ENCODE results near the gene PGBD5. TPM values are rescaled to one million over a fixed set of nuclear protein-coding genes. Genes with fewer than 3 reads are reported as not detected.

Gene PGBD5
- total RNA-seq, 1 donor from 2014 or later = 8.7 TPM

- Mint-ChIP-seq H3K27ac (no peak overlapping the region), H3K27me3 (no peaks in the 10 kb centered on the region), H3K9me3 (no peaks in the 10 kb centered on the region), H3K4me1 (ENCODE audit: unreplicated experiment) (no peaks in the 10 kb centered on the region), H3K36me3 (no peaks in the 10 kb centered on the region), H3K4me3 (no peak overlapping the region)
- no peak for DNase-seq (ENCODE audit: extremely low spot score, unreplicated experiment)
- TF ChIP-seq, protein P1, sequence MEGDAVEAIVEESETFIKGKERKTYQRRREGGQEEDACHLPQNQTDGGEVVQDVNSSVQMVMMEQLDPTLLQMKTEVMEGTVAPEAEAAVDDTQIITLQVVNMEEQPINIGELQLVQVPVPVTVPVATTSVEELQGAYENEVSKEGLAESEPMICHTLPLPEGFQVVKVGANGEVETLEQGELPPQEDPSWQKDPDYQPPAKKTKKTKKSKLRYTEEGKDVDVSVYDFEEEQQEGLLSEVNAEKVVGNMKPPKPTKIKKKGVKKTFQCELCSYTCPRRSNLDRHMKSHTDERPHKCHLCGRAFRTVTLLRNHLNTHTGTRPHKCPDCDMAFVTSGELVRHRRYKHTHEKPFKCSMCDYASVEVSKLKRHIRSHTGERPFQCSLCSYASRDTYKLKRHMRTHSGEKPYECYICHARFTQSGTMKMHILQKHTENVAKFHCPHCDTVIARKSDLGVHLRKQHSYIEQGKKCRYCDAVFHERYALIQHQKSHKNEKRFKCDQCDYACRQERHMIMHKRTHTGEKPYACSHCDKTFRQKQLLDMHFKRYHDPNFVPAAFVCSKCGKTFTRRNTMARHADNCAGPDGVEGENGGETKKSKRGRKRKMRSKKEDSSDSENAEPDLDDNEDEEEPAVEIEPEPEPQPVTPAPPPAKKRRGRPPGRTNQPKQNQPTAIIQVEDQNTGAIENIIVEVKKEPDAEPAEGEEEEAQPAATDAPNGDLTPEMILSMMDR (conservative IDR thresholded peaks at IDR 0.05) = no peak
Observed at GRCh38 chr1:230317823-230318819, 108.0 kb downstream of the PGBD5 start.

DNA sequence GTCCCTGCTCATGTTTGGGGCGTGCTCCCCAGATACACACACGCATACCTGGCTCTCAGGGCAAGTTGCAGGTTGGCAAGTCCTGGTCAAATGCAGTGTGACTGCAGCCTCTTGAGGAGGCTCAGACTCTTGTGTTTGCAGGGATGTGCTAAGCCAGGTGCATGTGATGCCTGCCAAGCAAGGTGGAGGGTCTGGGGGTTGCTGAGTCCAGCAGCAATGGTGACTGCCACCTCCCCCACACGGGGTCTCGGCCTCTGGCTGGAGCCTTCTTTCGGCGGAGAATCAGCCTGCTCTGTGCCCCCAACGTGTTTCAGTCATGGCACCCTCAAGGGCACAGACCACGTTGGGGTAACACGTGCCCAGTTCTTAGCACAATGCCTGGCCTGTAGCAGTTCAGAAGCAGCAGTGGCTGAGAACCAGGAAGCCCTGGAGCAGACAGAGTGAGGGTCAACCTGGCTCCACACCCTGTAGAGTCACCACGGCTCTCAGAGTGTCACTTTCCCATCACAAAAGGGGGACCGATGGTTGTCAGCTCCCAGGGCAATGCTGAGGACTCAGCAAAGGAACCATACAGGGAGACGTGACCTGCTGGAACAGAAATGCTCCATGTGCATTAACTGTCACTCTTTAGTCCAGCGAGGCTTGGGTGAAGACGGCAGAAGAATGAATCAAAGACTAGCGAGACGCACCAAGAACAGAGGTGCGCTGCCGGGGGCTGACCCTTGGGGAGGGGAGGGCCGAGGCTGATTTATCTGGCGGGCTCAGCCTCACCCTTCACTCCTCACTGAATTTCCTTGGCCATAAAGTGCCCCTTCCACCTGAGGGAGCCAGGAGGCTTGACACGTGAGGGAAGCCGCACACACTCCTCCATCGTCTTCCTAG, 109.0 kb downstream of the PGBD5 start:
- no peaks in the 10 kb centered on the region for H3K4me1 Mint-ChIP-seq (ENCODE audit: unreplicated experiment)
- no peaks in the 10 kb centered on the region for H3K36me3 Mint-ChIP-seq
- no peaks in the 10 kb centered on the region for H3K27me3 Mint-ChIP-seq
- H3K4me3 Mint-ChIP-seq = no peak overlapping the region
- TF ChIP-seq, protein P1 (conservative IDR thresholded peaks at IDR 0.05) = no peak
- no peaks in the 10 kb centered on the region for H3K9me3 Mint-ChIP-seq
- no peak for DNase-seq (ENCODE audit: extremely low spot score, unreplicated experiment)
- H3K27ac Mint-ChIP-seq = no peak overlapping the region

DNA sequence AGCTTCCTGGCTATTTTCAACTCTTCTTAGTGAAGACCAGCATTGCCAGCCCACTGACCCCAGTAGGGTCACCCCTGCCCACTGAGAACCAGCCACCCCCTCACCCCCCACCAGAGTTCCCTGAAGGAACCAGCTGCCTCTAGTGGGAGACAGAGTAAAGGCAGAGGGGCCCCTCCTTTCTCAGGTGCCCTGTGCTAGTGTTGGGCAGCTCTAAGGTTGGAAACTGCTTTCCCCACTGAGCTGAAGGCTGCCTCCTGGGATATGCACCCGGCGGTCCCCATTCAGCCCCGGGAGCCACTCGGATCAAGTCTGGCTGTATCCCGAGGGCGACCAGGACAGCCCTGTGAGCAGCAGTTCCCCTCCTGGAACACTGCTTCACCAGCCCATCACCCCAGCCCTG, 111.0 kb downstream of the PGBD5 start:
- DNase-seq (ENCODE audit: extremely low spot score, unreplicated experiment) = no peak
- no peak overlapping the region for H3K4me3 Mint-ChIP-seq
- no peaks in the 10 kb centered on the region for H3K9me3 Mint-ChIP-seq
- H3K27ac Mint-ChIP-seq = no peak overlapping the region
- H3K4me1 Mint-ChIP-seq (ENCODE audit: unreplicated experiment) = peaks cover 4% of the 10 kb centered on the region
- no peaks in the 10 kb centered on the region for H3K36me3 Mint-ChIP-seq
- TF ChIP-seq, protein P1 (conservative IDR thresholded peaks at IDR 0.05) = no peak
- peaks cover 8% of the 10 kb centered on the region for H3K27me3 Mint-ChIP-seq

DNA sequence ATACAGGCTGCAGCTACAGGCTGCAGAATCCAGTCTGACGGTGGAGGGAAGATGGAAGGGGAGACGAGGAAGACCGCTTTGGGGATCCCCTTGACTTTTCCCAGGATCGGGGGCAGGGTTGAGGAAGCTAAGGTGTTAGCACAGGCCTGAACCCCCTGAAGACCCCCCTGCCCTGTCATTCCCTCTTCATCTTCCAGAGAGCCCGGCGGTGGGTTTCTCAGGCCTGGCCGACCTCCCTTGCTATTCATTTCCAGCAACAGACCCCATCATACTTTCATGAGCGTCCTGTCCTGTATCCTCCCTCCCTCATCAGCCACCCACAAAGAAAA, 112.0 kb downstream of the PGBD5 start:
- Mint-ChIP-seq H3K36me3 (no peaks in the 10 kb centered on the region), H3K4me1 (ENCODE audit: unreplicated experiment) (peaks cover 4% of the 10 kb centered on the region), H3K27me3 (peaks cover 8% of the 10 kb centered on the region), H3K9me3 (no peaks in the 10 kb centered on the region), H3K4me3 (no peak overlapping the region), H3K27ac (no peak overlapping the region)
- DNase-seq (ENCODE audit: extremely low spot score, unreplicated experiment) = no peak
- TF ChIP-seq, protein P1 (conservative IDR thresholded peaks at IDR 0.05) = no peak

- Mint-ChIP-seq H3K4me3 (no peak overlapping the region), H3K36me3 (no peaks in the 10 kb centered on the region), H3K4me1 (ENCODE audit: unreplicated experiment) (peaks cover 4% of the 10 kb centered on the region), H3K9me3 (no peaks in the 10 kb centered on the region), H3K27me3 (peaks cover 8% of the 10 kb centered on the region), H3K27ac (no peak overlapping the region)
- no peak for DNase-seq (ENCODE audit: extremely low spot score, unreplicated experiment)
- TF ChIP-seq, protein P1 (conservative IDR thresholded peaks at IDR 0.05) = no peak
Observed at GRCh38 chr1:230313453-230314141, 112.5 kb downstream of the PGBD5 start.

Data from type B pancreatic cell (in vitro differentiated cells).